Measurements from ENCODE around the gene NTRK3. TPM values are rescaled to one million over a fixed set of nuclear protein-coding genes. Genes with fewer than 3 reads are reported as not detected.

NTRK3 gene
- total and polyA plus RNA-seq, 8 donors, result 0.13 to 1.1 (median 0.60) TPM

GRCh38 chr15:88152672-88153071 is 103.9 kb downstream of the NTRK3 start:
- no peaks in the 10 kb centered on the region for H3K4me1 ChIP-seq
- H3K27ac ChIP-seq, result no peak overlapping the region
- no peak for TF ChIP-seq CTCF (IDR thresholded peaks at IDR 0.05)
- no peaks in the 10 kb centered on the region for H3K36me3 ChIP-seq
- WGBS, 2 donors, result 28 to 32% methylated on average over 3 of the region's 3 CpGs
- ATAC-seq (no peak), FAIRE-seq (no peak), DNase-seq (no peak)
- H3K9me3 ChIP-seq, result no peaks in the 10 kb centered on the region
- no peak overlapping the region for H3K4me3 ChIP-seq
- no peaks in the 10 kb centered on the region for H3K27me3 ChIP-seq
- intact Hi-C loops (cut with DNase I), result no loop called here

- no peaks in the 10 kb centered on the region for H3K27me3 ChIP-seq
- H3K9me3 ChIP-seq, result no peaks in the 10 kb centered on the region
- no peaks in the 10 kb centered on the region for H3K4me1 ChIP-seq
- no peak for TF ChIP-seq CTCF (IDR thresholded peaks at IDR 0.05)
- H3K4me3 ChIP-seq, result no peak overlapping the region
- FAIRE-seq (no peak), DNase-seq (no peak), ATAC-seq (no peak)
- 12 to 21% methylated on average over 4 of the region's 4 CpGs for WGBS, 2 donors
- H3K36me3 ChIP-seq, result no peaks in the 10 kb centered on the region
- intact Hi-C loops (cut with DNase I), result no loop called here
- no peak overlapping the region for H3K27ac ChIP-seq
Measured at GRCh38 chr15:88147760-88148159, 108.8 kb downstream of the NTRK3 start.

GRCh38 chr15:88144921-88145653 is 111.5 kb downstream of the NTRK3 start:
- Histone ChIP-seq H3K4me3 (no peak overlapping the region), H3K4me1 (no peaks in the 10 kb centered on the region), H3K27ac (no peak overlapping the region), H3K27me3 (no peaks in the 10 kb centered on the region), H3K9me3 (no peaks in the 10 kb centered on the region), H3K36me3 (no peaks in the 10 kb centered on the region)
- intact Hi-C loops (cut with DNase I), result no loop called here
- ATAC-seq (no peak), FAIRE-seq (no peak), DNase-seq (no peak)
- TF ChIP-seq CTCF (IDR thresholded peaks at IDR 0.05), result no peak
- 53 to 66% methylated on average over 7 of the region's 7 CpGs for WGBS, 2 donors

- no peaks in the 10 kb centered on the region for H3K4me1 ChIP-seq
- H3K4me3 ChIP-seq, result no peak overlapping the region
- H3K36me3 ChIP-seq, result no peaks in the 10 kb centered on the region
- no peak for TF ChIP-seq CTCF (IDR thresholded peaks at IDR 0.05)
- intact Hi-C loops (cut with DNase I), result no loop called here
- FAIRE-seq (no peak), ATAC-seq (no peak), DNase-seq (no peak)
- WGBS, 2 donors, result 73 to 74% methylated on average over 6 of the region's 6 CpGs
- no peak overlapping the region for H3K27ac ChIP-seq
- H3K9me3 ChIP-seq, result no peaks in the 10 kb centered on the region
- H3K27me3 ChIP-seq, result no peaks in the 10 kb centered on the region
Measured at GRCh38 chr15:88142121-88142520, 114.4 kb downstream of the NTRK3 start.

- Histone ChIP-seq H3K4me3 (no peak overlapping the region), H3K9me3 (no peaks in the 10 kb centered on the region), H3K27me3 (no peaks in the 10 kb centered on the region), H3K27ac (no peak overlapping the region), H3K4me1 (no peaks in the 10 kb centered on the region), H3K36me3 (no peaks in the 10 kb centered on the region)
- no peak for TF ChIP-seq CTCF (IDR thresholded peaks at IDR 0.05)
- WGBS, 2 donors, result 85 to 88% methylated on average over 6 of the region's 6 CpGs
- FAIRE-seq, result no peak
- intact Hi-C loops (cut with DNase I), result no loop called here
- no peak for DNase-seq
- no peak for ATAC-seq
Measured at GRCh38 chr15:88141269-88141889, 115.2 kb downstream of the NTRK3 start.
